Panc1 (cell line): ENCODE data around the gene ESYT2.

Experiments
- POLR2AphosphoS5 ChIP-seq: IDR thresholded peaks from 2 replicates; pipeline ENCODE4 v1.6.1; 2012; ENCODE audit warnings: mild to moderate bottlenecking, low read depth, low read length, moderate library complexity
- SIN3A ChIP-seq: IDR thresholded peaks from 2 replicates; pipeline ENCODE4 v1.6.1; 2012; ENCODE audit warnings: low read depth, mild to moderate bottlenecking, low read length, moderate library complexity, borderline replicate concordance; ENCODE audit not compliant: insufficient read depth
- TCF7L2 ChIP-seq: IDR thresholded peaks from 2 replicates; pipeline ENCODE4 v1.6.1; 2011; ENCODE audit warnings: mild to moderate bottlenecking, low read depth, low read length, inconsistent platforms
- TF ChIP-seq, protein P1 (sequence below): fragments of 450-650 bp; IDR thresholded peaks from 2 replicates; pipeline ENCODE4 v1.5.1; 2017; ENCODE audit warnings: mild to moderate bottlenecking
- TF ChIP-seq, protein P2 (sequence below), 2 experiments: IDR thresholded peaks; 2 replicates each; pipeline ENCODE4 v1.6.1; 2011 to 2012; ENCODE audit warnings: low read depth in 2 of 2, control low read depth in 1 of 2, low read length in 1 of 2, mild to moderate bottlenecking in 1 of 2, moderate library complexity in 1 of 2; ENCODE audit not compliant: insufficient read depth in 1 of 2

DNA sequence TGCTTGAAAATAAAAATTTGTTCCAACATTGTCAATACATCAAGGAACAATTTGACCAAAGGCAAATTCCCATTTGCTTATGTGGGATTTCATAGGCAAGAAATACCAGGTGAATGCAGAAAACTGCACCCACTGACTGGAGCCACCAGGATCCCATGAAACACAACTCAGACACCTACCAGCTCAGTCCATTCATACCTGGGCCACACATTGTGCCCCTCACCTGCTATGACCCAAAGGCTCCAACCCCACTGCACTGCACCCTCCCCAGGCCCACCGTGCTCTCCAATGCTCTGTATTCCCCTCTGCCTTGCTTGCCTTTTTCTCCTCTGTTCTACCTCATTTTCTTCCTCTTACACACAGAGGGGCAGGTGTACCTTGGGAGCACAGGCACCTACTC lies 130.0 kb downstream of the ESYT2 start:
- TF ChIP-seq, protein P1, sequence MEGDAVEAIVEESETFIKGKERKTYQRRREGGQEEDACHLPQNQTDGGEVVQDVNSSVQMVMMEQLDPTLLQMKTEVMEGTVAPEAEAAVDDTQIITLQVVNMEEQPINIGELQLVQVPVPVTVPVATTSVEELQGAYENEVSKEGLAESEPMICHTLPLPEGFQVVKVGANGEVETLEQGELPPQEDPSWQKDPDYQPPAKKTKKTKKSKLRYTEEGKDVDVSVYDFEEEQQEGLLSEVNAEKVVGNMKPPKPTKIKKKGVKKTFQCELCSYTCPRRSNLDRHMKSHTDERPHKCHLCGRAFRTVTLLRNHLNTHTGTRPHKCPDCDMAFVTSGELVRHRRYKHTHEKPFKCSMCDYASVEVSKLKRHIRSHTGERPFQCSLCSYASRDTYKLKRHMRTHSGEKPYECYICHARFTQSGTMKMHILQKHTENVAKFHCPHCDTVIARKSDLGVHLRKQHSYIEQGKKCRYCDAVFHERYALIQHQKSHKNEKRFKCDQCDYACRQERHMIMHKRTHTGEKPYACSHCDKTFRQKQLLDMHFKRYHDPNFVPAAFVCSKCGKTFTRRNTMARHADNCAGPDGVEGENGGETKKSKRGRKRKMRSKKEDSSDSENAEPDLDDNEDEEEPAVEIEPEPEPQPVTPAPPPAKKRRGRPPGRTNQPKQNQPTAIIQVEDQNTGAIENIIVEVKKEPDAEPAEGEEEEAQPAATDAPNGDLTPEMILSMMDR: no peak
- TF ChIP-seq POLR2AphosphoS5 (no peak), SIN3A (no peak), TCF7L2 (no peak)
- TF ChIP-seq, protein P2, sequence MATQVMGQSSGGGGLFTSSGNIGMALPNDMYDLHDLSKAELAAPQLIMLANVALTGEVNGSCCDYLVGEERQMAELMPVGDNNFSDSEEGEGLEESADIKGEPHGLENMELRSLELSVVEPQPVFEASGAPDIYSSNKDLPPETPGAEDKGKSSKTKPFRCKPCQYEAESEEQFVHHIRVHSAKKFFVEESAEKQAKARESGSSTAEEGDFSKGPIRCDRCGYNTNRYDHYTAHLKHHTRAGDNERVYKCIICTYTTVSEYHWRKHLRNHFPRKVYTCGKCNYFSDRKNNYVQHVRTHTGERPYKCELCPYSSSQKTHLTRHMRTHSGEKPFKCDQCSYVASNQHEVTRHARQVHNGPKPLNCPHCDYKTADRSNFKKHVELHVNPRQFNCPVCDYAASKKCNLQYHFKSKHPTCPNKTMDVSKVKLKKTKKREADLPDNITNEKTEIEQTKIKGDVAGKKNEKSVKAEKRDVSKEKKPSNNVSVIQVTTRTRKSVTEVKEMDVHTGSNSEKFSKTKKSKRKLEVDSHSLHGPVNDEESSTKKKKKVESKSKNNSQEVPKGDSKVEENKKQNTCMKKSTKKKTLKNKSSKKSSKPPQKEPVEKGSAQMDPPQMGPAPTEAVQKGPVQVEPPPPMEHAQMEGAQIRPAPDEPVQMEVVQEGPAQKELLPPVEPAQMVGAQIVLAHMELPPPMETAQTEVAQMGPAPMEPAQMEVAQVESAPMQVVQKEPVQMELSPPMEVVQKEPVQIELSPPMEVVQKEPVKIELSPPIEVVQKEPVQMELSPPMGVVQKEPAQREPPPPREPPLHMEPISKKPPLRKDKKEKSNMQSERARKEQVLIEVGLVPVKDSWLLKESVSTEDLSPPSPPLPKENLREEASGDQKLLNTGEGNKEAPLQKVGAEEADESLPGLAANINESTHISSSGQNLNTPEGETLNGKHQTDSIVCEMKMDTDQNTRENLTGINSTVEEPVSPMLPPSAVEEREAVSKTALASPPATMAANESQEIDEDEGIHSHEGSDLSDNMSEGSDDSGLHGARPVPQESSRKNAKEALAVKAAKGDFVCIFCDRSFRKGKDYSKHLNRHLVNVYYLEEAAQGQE (IDR thresholded peaks at IDR 0.05; ENCODE audit: insufficient read depth in 1 of 2, low read depth in 2 of 2, low read length in 1 of 2): no peak
